Measurements from ENCODE around the gene PRM1.
A peak's percentile ranks its signal among the peaks of the same experiment; 100 is the strongest.

Gene PRM1

DNA sequence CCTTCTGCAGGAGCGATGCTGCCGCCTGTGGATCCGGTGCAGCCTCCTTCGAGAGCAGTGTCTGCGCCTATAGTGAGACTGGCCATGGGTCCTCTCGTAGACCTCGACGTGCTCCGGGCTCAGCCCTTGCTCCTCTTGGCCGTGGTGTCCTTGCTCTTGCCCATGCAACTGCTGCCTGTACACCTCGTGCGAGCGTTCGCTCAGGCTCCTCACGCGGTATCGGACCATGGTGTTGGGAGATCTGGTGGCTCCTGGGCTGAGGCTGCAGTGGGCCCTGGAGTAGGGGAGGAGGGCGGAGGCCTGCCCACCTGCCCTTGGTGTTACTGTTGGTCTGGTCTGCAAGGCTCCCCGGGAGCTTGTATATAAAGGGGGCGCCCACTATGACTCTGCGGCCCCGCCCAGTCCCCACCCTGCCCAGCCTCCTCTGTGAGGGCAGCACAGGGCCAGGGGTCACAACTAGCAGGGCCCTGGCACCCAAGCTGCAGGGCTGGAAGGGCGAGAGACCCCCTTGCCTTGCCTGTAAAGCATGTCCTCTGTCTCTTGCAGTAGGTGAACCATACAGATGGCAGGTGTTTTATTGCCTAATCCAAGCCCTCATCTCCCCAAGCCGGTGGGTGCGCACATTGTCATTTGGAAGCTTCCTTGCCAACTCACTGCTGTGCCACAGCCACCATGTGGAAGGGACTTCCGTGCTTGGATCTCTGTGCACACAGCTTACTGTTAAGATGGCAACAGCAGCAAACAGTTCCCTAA lies 4.8 kb downstream of the PRM1 start, which contains the start of gene PRM2:
PRM2 (minus strand) TSS at position 338 of the 753 bp plus-strand sequence; CDS start at position 228, 110 bp downstream.
- intact Hi-C loops (cut with DNase I), result no loop called here
- peak in 2 of 10 donors; percentile 48 to 61 for DNase-seq

DNA sequence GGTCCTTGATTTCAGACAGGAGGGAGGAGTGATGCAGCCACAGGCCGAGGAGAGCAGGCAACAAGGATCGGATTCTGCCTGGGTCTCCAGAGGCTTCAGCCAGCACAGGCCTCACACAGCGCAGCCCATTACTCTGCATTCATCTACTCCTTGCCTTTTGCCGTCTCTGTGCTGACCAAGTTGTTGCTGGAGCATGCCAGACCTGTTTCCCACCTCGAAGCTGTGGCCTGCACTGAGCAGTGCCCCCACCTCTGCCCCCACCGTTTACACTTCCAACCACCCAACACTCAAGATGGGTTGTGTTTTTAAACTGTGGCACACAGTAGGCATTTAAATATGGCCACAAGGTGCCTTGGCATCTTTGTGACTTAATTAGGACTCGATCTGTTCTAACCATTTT lies 6.2 kb downstream of the PRM1 start:
- intact Hi-C loops (cut with DNase I), result no loop called here
- no peak for DNase-seq

- intact Hi-C loops (cut with DNase I), result no loop called here
- DNase-seq, result no peak
Observed at GRCh38 chr16:11273721-11274324, 7.3 kb downstream of the PRM1 start.

DNA sequence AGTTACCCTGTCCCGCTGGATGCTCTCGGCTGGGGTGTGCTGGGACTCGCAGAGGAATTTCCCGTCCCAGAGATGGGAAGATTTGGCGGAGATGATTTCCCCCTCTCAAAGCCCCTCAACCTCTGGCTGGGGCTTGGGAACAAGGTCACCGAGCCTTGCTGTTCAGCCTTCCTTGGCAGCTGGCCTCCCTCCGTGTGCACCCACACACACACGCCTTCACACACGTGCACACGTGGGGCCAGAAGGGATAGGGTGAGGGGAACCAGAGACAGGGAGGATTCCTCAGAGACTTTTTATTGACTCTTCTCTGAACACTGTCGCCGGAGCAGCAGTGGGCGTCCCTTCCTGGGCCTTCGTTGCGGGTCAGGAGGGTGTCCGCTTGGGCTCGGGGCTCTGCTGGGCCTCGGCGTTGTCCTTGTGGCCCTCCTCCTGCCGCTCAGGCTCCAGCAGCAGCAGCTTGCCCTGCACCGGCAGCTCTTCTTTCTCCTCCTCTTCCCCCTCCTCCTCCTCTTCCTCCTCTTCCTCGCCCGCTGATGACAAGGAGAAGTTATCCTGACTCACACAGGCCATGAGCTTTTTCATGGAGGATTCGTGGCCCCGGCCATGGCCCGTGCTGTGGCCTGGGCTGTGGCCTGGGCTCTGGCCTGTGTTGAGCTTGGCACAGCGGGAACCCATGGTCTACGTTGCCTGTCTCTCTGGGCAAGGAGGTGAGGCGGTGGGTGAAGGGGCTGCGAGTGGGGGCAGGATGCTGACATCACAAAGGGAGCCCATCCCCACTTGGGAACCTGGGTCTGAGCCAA lies 8.0 kb downstream of the PRM1 start, which contains the start of gene PRM3:
PRM3 (minus strand) TSS at position 709 of the 800 bp plus-strand sequence; CDS start at position 675, 34 bp downstream.
- intact Hi-C loops (cut with DNase I), result no loop called here
- peak in 1 of 10 donors; percentile 47 for DNase-seq

- intact Hi-C loops (cut with DNase I), result no loop called here
Observed at GRCh38 chr16:11272484-11272883, 8.6 kb downstream of the PRM1 start.

GRCh38 chr16:11271610-11272009 lies 9.5 kb downstream of the PRM1 start:
- intact Hi-C loops (cut with DNase I), result no loop called here
- peak in 1 of 10 donors; percentile 35 for DNase-seq

More at GRCh38 chr16:11272484-11272883, 8.6 kb downstream of the PRM1 start:
- no peak for DNase-seq

DNA sequence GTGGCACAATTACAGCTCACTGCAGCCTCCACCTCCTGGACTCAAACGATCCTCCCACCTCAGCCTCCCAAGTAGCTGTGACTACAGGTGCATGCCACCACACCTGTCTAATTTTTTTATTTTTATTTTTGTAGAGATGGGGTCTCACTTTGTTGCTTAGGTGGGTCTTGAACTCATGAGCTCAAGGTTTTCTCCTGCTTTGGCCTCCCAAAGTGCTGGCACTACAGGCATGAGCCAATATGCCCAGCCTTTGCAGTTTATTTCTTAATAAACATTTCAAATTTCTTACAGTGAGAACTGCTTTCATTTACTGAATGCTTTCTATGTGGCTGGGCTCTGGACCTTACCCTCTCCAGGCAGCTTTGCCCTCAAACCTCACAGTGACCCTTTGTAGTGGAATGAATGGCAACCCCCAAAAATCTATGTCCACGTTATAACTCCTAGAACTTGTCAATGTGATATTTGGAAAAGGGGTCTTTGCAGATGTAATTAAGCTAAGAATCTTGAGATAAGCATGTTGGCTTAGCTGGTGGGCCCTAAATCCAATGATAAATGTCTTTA lies 10.4 kb downstream of the PRM1 start:
- no peak for DNase-seq
- intact Hi-C loops (cut with DNase I), result no loop called here

DNA sequence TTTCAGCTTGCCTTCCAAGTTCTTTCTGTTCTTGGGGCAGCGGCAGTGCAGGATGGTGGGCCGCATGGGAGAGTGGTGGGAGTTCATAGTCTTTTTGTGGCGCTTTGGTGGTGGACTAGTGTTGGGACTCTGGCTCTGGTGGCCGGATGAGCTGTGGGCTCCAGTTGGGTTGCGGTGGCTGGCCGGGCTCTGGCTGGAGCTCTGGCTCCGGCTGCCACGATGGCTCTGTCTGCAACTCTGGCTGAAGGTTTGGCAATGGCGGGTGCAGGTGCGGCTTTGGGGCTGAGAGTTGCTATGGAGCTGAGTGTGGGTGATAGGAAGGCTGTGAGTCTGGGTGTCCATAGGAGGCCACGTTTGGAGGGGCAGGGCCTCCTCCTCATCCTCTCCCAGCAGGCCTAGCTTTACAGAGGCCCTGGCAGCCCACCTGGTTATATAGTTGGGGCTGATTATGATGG lies 12.2 kb downstream of the PRM1 start, which contains the start of gene TNP2:
TNP2 (minus strand) TSS at position 405 of the 455 bp plus-strand sequence; CDS start at position 342, 63 bp downstream.
- DNase-seq, result peak in 1 of 10 donors; percentile 51
- intact Hi-C loops (cut with DNase I), result no loop called here

- intact Hi-C loops (cut with DNase I), result no loop called here
- DNase-seq, result no peak
Observed at GRCh38 chr16:11265124-11265523, 16.0 kb downstream of the PRM1 start.

GRCh38 chr16:11264155-11264832 lies 16.8 kb downstream of the PRM1 start:
- intact Hi-C loops (cut with DNase I), result no loop called here
- no peak for DNase-seq

GRCh38 chr16:11263737-11264136 lies 17.4 kb downstream of the PRM1 start:
- peak in 1 of 10 donors; percentile 8 for DNase-seq
- intact Hi-C loops (cut with DNase I), result no loop called here

- intact Hi-C loops (cut with DNase I), result no loop called here
- DNase-seq, result no peak
Observed at GRCh38 chr16:11262915-11263314, 18.2 kb downstream of the PRM1 start.

GRCh38 chr16:11260596-11260966 lies 20.5 kb downstream of the PRM1 start:
- intact Hi-C loops (cut with DNase I), result no loop called here
- DNase-seq, result peak in 1 of 10 donors; percentile 40

DNA sequence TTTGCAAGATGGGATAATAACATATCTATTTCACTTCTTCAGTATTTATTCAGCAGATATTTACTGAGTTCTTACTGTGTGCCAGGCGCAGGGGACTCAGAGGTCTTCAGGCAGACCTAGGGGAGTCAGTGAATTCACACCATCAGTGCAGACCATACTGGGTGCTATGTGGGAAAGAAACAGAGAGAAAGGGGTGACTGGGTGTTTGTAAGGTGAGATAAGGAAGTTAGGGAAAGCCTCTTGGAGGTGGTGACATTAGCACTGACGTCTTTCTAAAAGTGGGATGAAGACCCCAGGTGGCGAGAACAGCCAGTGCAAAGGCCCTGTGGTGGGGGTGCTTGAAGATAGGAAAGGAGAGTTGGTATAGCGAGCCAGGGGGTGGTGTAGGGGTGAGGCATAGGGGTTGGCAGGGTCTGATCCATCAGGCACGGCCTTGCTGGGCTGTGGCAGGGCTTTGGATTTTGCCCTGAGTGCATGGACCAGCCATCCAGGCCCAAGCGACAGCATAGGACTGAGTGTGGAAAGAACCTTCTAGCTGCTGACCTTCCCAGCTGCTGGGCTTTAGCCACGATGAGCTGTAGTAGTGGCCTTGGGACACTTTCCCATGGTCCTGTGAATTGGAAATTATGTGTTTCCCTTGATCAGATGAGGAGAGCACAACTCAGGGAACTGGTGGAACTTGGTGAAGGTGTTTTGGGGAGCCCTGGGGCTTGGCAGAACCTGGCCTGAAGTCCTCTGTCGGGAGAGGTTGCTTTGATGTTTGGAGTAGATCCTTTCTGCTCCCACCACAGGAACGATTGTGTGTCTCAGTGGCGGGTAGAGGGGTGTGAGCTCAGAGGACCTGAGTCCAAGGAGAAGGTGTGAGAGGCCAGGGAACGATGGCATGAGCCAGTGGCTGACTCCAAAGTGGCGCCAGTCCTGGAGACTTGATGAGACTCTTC lies 21.2 kb downstream of the PRM1 start:
- intact Hi-C loops (cut with DNase I), result no loop called here

DNA sequence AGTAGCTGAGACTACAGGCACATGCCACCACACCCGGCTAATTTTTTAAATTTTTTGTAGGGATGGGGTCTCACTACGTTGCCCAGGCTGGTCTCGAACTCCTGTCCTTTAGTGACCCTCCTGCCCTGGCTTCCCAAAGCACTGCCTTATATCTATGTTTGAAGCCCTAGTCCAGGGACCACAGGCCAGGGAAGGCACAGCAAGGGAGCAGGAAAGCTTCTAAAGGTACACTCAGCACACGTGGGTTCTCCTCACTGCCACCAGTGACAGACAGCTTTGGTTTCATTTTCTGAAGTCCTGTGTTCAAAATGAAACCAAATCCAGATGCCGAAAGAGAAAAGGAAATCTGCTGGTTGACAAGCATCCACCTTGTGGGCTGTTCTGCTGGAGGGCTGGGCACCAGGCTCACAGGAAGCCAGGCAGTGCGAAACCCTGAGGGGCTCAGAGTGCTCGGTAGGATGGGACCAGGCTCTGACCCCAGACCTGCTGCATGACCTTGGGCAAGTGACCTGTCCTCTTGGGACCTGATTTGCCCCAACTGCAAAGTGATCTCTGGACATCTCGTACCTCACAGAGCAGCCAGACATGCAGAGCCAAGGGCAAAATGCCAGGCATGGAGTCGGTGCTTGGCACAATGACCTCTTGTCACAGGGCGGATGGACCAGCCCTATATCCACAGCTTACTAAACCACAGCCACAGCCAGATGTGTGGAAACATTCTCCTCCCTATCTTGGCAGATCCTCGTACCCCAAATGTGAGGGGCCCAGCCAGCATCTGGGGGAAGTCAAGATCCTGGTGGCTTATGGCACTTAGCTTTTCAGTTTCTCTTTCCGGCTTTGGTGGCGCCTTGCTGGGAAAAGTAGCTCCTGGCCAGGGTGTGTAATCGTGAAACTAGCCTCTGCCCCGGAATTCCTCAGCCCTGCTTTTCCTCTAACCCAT lies 22.3 kb downstream of the PRM1 start:
- DNase-seq, result peak in 9 of 10 donors; percentile 43 to 94 (median 73)
- intact Hi-C loops (cut with DNase I), result no loop called here

More for the DNA sequence above, 21.2 kb downstream of the PRM1 start:
- DNase-seq, result peak in 2 of 10 donors; percentile 55 to 68

DNA sequence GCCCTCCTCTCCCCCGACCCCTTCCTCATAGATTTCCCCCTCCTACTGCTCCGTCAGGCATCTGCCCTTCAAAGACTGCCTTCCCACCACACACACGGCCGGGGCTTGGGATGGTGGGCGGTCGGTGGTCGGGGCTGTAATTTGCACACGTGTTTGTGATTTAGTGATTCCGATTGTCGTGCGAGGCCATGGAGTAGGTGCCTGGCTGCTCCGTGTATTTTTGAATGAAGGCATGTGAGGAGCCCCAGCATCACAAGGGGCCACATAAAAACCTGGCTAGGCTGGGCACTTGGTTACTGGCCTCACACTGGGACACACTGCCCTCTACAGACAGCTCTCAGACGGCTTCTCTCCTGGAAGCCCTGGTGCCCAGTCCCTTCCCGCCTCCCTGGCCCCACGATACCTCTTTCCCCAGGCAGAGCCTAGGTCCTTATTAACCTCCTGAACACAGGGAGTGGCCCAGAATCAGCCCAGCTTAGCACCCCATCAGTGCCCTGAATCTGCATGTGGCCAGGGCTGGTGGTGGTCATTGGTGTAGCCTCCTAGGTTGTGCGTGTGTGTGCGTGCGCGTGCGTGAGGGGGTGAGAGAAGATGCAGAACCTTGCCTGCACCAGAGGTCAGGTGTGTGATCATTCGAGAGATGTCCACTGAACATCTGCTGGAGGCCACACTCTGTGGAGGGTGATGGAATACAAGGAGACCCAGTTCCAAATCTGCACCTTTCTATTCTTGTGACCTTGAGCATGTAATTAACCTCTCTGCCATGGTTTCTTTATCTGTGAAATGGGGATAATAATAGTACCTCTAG lies 23.8 kb downstream of the PRM1 start:
- intact Hi-C loops (cut with DNase I), result loop anchor here (2.0 kb wide), 1 partner anchor 287 kb away; no protein-coding TSS in a partner anchor
- peak; percentile 43 to 94 (median 72) for DNase-seq

Measured in posterior cingulate gyrus (tissue), 11 donors.